HG03159 (cell line): ENCODE data around the gene KCNT1.

Experiments
- ATAC-seq: cut with Tn5 transposase; IDR thresholded peaks from one replicate; pipeline ENCODE4 v1.9.1; 2021; ENCODE audit warnings: mild to moderate bottlenecking, moderate library complexity; ENCODE audit not compliant: unreplicated experiment

The KCNT1 gene

GRCh38 chr9:135777623-135778177, 75.7 kb downstream of the KCNT1 start:
- no peak for ATAC-seq

GRCh38 chr9:135778421-135778820, 76.4 kb downstream of the KCNT1 start:
- ATAC-seq = no peak

GRCh38 chr9:135779571-135779970, 77.6 kb downstream of the KCNT1 start:
- ATAC-seq = no peak

GRCh38 chr9:135780086-135780485, 78.1 kb downstream of the KCNT1 start:
- ATAC-seq = no peak

GRCh38 chr9:135780626-135781025, 78.6 kb downstream of the KCNT1 start:
- ATAC-seq = no peak

- ATAC-seq = no peak
These were observed 81.0 kb downstream of the KCNT1 start for GRCh38 chr9:135782946-135783345.

- ATAC-seq = no peak
These were observed 81.7 kb downstream of the KCNT1 start for GRCh38 chr9:135783540-135784245.

GRCh38 chr9:135785013-135785575, 83.1 kb downstream of the KCNT1 start:
- no peak for ATAC-seq

- ATAC-seq = no peak
These were observed 84.2 kb downstream of the KCNT1 start for GRCh38 chr9:135786146-135786690.

- ATAC-seq = no peak
These were observed 85.3 kb downstream of the KCNT1 start for GRCh38 chr9:135787317-135787716.

- no peak for ATAC-seq
These were observed 86.0 kb downstream of the KCNT1 start for GRCh38 chr9:135787776-135788575.

- ATAC-seq = no peak
These were observed 86.8 kb downstream of the KCNT1 start for GRCh38 chr9:135788576-135789300.

GRCh38 chr9:135789838-135790291, 87.9 kb downstream of the KCNT1 start:
- no peak for ATAC-seq

- ATAC-seq = no peak
These were observed 88.4 kb downstream of the KCNT1 start for GRCh38 chr9:135790356-135790755.

- ATAC-seq = no peak
These were observed 88.9 kb downstream of the KCNT1 start for GRCh38 chr9:135790850-135791249.

- ATAC-seq = no peak
These were observed 89.7 kb downstream of the KCNT1 start for GRCh38 chr9:135791431-135792267.

- ATAC-seq = no peak
These were observed 90.5 kb downstream of the KCNT1 start for GRCh38 chr9:135792268-135793128.

- ATAC-seq = no peak
These were observed 91.5 kb downstream of the KCNT1 start for GRCh38 chr9:135793221-135794056.
